ENCODE data around the gene ZNF768.

ZNF768 gene

DNA sequence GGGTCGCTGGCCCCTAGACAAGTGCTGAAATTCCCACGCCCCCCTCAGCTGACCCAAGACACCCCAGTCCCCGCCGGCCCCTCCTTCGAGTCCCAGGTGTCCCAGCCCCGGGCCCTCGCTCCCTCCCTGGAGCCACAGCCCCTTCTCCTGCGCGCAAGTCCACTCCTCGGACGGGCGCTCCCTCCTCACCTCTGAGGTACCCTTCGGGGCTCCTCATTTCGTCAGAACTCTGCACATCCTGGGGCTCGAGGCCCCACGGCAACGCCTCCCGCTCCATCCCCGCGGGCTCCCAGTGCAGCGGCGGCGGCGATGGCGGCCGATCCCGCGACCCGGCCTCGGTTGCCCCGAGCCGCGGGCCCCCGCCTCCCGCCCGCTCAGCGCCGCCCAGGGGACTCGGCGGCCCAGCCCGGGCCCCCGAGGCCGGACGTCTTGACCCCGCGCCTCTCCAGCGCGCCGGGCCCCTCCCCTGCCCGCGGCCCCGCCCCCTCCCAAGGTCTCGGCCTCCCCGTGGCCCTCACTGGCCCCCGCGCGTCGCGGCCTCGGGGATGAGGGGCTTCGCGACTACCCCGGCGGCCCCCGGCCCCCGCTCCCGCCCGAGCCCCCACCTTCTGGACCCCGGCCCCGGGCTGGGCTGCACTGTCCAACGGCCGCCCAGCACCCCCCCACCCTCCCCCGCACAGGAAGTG is at the start of gene ZNF768:
Gene ZNF768 (minus strand): TSS at position 430 of the 686 bp plus-strand sequence. CDS start 153 bp downstream, at position 277.
- DNase-seq, result peak; percentile 55

- DNase-seq, result no peak
These were observed 48.3 kb upstream of the ZNF768 start for GRCh38 chr16:30574678-30575077.

DNA sequence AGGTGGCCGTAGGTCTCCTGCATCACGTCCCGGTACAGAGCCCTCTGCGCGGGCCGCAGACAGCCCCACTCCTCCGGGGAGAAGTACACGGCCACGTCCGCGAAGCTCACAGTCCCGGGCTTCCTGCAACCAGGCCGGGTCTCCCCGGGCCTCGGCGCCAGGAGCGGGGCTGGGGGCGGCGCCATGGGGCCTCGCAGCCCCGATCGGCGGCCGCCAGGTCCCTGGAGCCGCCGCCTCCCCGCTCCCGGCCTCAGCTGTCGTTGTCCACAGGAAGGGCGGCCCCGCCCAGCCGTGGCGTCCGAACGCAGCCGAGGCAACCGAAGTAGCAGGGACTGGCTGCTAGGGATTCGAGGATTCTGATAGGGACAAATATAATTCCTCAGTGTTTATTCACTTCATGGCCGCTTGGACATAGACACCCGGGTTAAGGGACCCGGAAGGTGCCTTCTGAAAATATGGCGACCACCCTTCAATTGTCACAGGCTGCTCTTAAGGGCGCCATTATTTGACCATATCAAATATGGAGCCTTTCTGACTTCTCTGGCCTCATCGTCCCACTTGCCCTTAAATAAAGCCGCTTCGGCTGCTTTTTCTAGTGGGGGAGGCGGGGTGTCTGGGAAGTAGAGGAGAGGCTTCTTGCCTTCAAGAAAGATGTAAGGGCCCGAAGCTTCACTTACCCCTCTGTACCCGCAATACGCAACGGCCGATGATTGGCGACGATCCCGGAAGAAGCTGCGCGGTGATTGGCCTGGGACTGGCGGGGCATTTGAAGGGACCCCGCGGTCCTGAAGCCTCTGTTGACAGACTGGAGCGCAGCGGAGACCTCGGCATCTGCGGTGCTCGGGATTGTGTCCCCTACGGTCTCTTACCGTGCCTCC is 45.3 kb upstream of the ZNF768 start, which contains the start of gene ZNF688:
Gene ZNF688 (minus strand): TSS at position 270 of the 878 bp plus-strand sequence. CDS start 85 bp downstream, at position 185.
- DNase-seq, result peak; percentile 96

DNA sequence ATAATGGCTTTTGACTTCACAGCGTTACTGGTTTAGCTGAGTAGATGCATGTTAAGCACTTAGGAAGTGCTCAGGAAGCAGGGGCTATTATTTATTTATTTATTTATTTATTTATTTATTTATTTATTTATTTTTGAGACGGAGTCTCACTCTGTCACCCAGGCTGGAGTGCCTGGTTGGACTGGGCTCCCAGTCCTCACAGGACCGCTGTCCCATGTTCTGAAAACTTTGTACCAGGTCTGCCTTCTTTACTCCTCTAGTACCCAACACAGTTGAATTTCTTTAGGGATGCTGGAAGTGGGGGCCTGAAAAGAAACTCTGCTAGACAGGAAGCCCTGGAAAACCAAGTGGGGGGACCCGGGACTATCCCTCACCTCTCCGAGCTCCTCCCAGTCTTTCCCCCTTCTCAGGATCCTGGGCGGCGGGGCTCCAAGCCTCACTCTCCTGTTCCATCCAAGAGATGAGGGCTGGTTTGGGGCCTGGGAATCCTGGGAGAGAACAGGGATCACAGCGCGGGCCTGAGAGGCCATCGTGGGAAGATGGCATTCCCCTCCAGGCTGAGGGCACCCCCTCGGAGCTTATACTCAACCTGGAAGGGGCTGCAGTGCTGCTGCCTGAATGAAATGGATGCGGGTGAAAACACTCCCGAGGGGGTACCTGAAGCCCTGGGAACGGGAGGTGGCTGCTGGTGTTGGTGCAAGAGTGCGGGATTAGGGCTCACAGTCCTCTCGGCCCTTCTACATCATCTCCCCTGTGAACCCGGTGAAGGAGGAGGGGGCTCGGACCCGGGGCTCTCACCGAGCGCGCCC is 44.5 kb upstream of the ZNF768 start:
- DNase-seq, result no peak

GRCh38 chr16:30569746-30570635 is 43.6 kb upstream of the ZNF768 start:
- DNase-seq, result no peak

DNA sequence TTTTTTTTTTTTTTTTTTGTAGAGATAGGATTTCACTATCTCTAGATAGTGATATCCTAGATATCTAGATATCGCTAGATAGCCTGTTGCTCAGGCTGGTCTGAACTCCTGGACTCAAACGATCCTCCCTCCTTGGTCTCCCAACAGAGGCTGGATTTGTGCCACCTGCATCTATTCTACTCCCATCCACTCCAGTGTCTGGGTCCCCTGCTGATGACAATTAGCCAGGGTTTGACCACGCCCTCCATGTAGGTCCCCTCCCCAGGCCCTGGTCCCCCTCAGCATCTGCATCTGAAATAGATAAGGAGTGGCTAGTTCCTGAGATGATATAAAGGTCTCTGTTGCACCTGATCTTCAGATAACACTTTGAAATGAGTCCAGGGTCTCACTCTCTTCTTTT is 42.9 kb upstream of the ZNF768 start:
- DNase-seq, result no peak

DNA sequence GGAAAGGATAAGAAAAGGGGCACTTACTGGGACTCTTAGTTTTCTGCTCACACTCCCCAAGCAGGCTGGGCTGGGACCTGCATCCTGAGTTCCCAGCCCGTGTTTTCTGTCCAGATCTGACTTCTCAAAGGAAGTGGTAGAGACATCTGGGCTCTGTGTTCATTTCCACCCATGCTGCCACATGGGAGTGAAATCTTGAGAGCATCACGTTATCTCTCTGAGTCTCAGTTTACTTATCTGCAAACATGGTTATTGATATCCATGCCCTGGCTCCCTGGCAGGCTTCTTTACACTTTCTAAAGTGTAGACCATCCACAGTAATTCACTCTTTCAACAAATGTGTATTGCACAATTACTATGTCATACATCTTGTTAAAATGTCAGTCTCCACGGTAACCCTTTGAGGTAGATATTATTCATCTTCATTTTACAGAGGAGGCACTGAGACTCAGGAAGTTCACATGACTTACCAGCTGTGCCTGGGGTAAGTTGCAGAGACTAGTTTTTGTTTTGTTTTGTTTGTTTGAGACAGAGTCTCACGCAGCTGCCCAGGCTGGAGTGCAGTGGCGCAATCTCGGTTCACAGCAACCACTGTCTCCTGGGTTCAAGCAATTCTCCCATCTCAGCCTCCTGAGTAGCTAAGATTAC is 41.7 kb upstream of the ZNF768 start:
- no peak for DNase-seq

GRCh38 chr16:30567160-30567990 is 41.0 kb upstream of the ZNF768 start:
- DNase-seq, result no peak

- DNase-seq, result no peak
These were observed 40.2 kb upstream of the ZNF768 start for GRCh38 chr16:30566531-30566930.

- DNase-seq, result no peak
These were observed 39.6 kb upstream of the ZNF768 start for GRCh38 chr16:30565984-30566383.

GRCh38 chr16:30565526-30565925 is 39.2 kb upstream of the ZNF768 start:
- no peak for DNase-seq

- DNase-seq, result no peak
These were observed 35.7 kb upstream of the ZNF768 start for GRCh38 chr16:30562021-30562420.

DNA sequence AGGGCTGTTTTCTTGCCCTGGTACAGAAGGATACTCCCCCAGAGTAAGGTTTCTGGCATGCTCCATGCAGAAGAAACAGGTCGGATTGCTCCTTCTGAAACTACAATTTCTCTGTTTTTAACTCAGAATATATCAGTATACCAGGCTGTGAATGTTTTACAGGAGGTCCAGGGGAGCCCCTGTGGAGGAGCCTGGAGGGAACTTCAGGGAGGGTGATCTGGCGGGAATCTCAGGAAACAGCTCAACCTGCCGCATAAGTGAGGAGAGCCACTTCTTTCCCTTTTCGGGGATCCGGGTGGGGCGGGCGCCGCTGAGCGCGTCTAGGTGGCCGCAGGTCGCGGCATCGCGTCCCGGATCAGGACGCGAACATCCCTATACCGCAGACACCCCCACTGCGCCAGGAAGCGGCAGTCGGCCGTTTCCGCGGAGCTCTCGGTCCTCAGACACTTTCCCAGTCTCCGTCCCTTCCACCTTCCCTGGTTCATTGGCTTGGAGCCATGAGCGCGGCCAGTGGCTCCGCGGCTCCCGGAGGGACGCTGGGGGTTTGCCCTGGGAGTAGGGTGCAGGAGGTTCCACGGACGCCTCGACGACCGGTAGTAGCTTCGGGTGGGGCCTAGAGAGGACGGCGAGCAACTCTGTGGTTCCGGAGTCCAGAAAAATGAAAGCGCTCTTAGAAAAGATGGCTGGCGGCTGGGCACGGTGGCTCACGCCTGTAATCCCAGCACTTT is 34.9 kb upstream of the ZNF768 start:
- DNase-seq, result peak; percentile 35

DNA sequence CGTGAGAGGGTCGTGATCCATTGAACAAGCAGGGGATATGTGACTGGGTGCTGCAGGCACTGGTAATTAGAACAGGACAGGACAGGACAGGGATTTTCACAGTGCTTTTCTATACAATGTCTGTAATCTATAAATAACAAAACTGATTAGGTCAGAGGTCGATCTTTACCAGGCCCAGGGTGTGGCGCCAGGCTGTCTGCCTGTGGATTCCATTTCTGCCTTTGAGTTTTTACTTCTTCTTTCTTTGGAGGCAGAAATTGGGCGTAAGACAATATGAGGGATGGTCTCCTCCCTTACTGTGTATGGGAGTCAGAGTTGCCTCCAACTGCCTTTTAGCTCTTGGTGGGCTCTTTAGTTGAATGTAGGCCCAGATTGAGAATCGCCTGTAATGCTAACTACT is 33.3 kb upstream of the ZNF768 start:
- DNase-seq, result no peak

- no peak for DNase-seq
These were observed 32.5 kb upstream of the ZNF768 start for GRCh38 chr16:30558789-30559377.

- DNase-seq, result peak; percentile 95
These were observed 31.8 kb upstream of the ZNF768 start, which contains the start of gene ZNF764 for GRCh38 chr16:30557957-30558788. Gene ZNF764 (minus strand): TSS chr16:30558374. CDS start chr16:30558182, 192 bp downstream.

DNA sequence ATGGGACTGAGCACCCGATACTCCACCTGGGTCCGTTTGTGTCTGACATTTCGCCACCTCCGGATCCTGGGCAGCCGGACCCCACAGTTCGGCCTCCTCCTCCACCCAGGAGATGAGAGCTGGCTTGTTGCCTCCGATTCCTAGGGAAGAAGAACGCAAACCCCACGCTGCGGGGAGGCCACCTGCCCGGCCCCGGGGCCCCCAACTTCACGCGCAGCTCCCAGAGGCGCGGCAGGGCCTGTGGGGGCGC is 31.3 kb upstream of the ZNF768 start:
- DNase-seq, result no peak

DNA sequence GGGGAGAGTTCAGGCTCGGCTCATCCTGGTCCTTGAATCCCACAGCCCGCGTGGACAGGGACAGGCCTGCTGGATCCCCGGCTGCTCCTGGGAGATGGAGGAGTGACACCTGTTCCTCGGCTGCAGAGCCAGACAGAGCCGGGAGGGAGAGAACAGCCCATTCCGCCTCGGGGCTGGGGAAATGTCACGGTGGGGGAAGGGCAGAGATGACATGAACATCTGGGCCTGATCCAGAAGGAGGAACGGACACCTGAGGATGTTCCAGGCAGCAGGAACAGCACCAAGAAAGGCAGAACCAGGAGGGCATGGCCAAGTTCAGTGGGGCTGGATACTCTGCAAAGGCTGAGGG is 29.7 kb upstream of the ZNF768 start:
- DNase-seq, result no peak
